Skeletal muscle tissue (tissue), 4 donors: ENCODE results near the gene CPT1C. TPM values are rescaled to one million over a fixed set of nuclear protein-coding genes. Genes with fewer than 3 reads are reported as not detected.
A peak's percentile ranks its signal among the peaks of the same experiment; 100 is the strongest.

Experiments
- H3K27ac ChIP-seq: one replicate; pipeline ENCODE4 v1.7.0; 2013; ENCODE audit warnings: mild to moderate bottlenecking, low read depth, low read length, inconsistent platforms
- H3K27me3 ChIP-seq, 3 donors: one replicate each; pipeline ENCODE4 v1.7.0; 2013; ENCODE audit warnings: low read length in 3 of 3; ENCODE audit not compliant: control insufficient read depth in 3 of 3, insufficient read depth in 3 of 3
- H3K36me3 ChIP-seq, 3 donors: one replicate each; pipeline ENCODE4 v1.7.0; 2013; ENCODE audit warnings: low read length in 3 of 3; ENCODE audit not compliant: control insufficient read depth in 3 of 3, insufficient read depth in 3 of 3
- H3K4me1 ChIP-seq, 3 donors: one replicate each; pipeline ENCODE4 v1.7.0; 2013; ENCODE audit warnings: low read length in 3 of 3, mild to moderate bottlenecking in 3 of 3; ENCODE audit not compliant: control insufficient read depth in 3 of 3, insufficient read depth in 3 of 3
- H3K4me3 ChIP-seq, 3 donors: one replicate each; pipeline ENCODE4 v1.7.0; 2013; ENCODE audit warnings: low read length in 3 of 3
- H3K9ac ChIP-seq, 3 donors: one replicate each; pipeline ENCODE4 v1.7.0; 2013; ENCODE audit warnings: low read length in 3 of 3, mild to moderate bottlenecking in 3 of 3, moderate library complexity in 2 of 3, low read depth in 1 of 3
- H3K9me3 ChIP-seq, 3 donors: one replicate each; pipeline ENCODE4 v1.7.0; 2013; ENCODE audit warnings: low read length in 3 of 3; ENCODE audit not compliant: control insufficient read depth in 3 of 3
- total RNA-seq: library from RNA; depleted of rRNA; stranded (reverse); fragments of >200 nt; gene quantifications from one replicate; pipeline ENCODE4 v1.2.3, GENCODE V29; 2014
- donor health status: Osteomylitis.

CPT1C gene
- total RNA-seq, 1 donor from 2014 or later: 4.7 TPM

DNA sequence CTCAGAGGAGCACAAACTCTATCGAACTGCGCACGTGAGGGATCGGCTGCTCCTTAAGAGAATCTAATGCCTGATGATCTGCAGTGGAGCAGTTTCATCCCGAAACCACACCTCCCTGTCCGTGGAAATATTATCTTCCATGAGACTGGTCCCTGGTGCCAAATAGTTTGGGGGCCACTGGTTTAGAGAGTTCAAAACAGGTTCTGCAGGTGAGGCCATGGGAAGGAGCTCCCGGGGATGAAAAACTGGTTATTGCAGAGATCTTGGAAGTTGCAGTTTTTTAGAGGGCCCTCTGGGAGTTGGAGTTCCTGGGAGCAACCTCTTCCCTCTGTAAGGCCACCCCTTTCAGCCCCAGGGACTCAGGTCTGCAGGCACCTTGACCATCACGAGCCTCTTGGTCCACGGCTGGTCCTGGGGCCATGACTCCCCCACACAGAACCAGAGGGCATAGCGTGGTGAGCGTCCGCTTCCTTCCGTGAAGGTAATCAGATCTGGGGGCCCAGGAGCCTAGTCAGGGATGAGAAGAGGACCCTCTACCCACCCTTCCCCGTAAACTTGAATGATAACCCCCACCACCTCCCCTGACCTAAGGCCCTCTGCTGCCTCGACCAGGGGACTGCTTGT lies 30.5 kb upstream of the CPT1C start:
- Histone ChIP-seq H3K4me1 (peaks cover 13 to 23% (median 20%) of the 10 kb centered on the region in 3 donors), H3K9ac (no peak overlapping the region), H3K4me3 (no peak overlapping the region), H3K27ac (no peak overlapping the region), H3K27me3 (no peaks in the 10 kb centered on the region), H3K9me3 (no peaks in the 10 kb centered on the region), H3K36me3 (peaks cover 61 to 65% (median 63%) of the 10 kb centered on the region in 3 donors)

DNA sequence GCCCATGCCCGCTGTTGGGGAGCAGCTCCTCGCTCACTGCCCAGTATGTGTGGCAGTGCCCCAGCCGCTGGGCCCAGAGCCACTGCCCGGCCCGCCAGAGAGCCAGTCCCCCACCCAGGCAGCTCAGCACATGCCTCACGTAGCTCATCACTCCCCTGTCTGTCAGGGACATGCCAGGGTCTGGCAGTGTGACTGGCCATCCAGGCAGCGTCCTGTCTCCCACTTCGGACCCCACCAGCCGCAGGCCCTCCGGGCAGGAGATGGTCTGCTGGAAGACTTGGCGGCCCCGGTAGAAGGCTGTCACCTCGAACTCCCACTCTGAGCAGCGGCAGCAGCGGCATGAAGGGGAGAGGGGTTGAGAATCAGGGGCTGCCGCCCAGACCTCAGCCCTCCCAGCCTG lies 28.9 kb upstream of the CPT1C start:
- H3K36me3 ChIP-seq: peaks cover 46 to 51% (median 49%) of the 10 kb centered on the region in 3 donors
- peaks cover 20 to 33% (median 28%) of the 10 kb centered on the region in 3 donors for H3K4me1 ChIP-seq
- H3K9ac ChIP-seq: no peak overlapping the region

DNA sequence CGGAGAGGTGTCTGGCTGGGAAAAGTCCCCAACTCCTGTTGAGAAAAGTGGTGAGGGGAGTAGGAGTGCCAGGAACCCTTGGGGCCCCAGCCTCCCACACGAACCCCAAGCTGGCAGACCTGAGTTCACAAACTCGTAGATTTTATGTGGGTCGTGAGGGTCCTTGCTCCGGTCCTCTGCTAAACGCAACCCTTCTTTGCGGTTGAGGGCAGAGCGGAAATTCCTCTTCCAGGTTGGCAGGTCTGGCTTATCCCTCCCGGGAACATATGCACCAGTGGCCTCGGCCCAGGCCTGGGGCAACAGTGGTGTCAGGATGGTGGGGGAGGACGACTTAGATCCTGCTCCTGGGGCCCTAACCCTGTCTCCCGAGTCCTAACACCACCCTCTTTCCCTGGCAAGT lies 27.7 kb upstream of the CPT1C start:
- peaks cover 35 to 39% (median 38%) of the 10 kb centered on the region in 3 donors for H3K36me3 ChIP-seq
- H3K4me3 ChIP-seq: no peak overlapping the region

More for the DNA sequence above, 28.9 kb upstream of the CPT1C start:
- no peaks in the 10 kb centered on the region for H3K9me3 ChIP-seq
- no peaks in the 10 kb centered on the region for H3K27me3 ChIP-seq
- no peak overlapping the region for H3K27ac ChIP-seq
- no peak overlapping the region for H3K4me3 ChIP-seq

DNA sequence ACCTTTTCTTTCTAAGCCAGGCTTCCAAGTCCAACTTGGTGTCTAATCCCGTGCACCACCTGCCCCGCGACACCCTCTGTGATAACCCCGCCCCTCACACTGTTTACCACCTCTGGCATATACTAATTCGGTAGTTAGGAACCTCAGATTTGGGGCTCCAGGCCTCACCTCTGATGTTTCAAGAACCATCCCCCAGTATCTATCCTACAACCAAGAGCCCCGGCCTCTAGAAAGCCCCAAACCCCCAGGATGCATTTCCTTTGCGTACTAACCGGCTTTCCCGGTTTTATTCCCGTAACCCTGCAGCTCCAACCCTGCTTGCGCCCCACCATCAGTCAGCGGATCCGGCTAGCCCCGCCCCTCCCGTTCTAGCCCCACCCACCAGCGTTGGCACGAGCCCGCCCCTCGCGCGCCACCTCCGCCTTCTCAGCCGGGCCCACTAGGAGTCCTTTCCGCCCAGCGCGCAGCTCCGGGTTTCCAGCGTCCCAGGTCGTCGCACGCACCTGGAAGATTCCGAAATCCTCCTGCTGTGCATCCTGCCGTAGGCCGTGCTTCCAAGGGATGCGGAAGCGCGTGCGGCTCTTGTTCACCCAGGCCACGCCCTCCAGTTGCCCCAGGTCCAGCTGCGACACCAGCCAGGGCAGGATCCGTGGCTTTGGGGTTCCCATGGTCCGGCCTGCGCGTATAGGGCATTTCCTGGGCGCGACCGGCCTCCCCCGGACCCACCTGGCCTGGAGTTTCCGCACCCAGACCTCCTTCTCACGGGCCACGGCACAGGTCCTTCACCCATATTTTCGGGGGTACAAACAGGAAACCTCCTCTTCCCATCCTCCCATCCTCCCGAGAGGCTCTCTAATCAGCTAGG lies 26.5 kb upstream of the CPT1C start:
- Histone ChIP-seq H3K4me1 (peaks cover 20 to 33% (median 28%) of the 10 kb centered on the region in 3 donors), H3K27me3 (no peaks in the 10 kb centered on the region), H3K4me3 (peak overlapping the region; percentile 87 to 94 (median 91)), H3K9me3 (no peaks in the 10 kb centered on the region), H3K36me3 (peaks cover 26 to 33% (median 27%) of the 10 kb centered on the region in 3 donors), H3K27ac (peak overlapping the region; percentile 90), H3K9ac (peak overlapping the region; percentile 87 to 91 (median 91))

More for the DNA sequence above, 27.7 kb upstream of the CPT1C start:
- no peak overlapping the region for H3K27ac ChIP-seq
- H3K4me1 ChIP-seq: peaks cover 20 to 33% (median 28%) of the 10 kb centered on the region in 3 donors
- no peaks in the 10 kb centered on the region for H3K9me3 ChIP-seq
- H3K27me3 ChIP-seq: no peaks in the 10 kb centered on the region
- H3K9ac ChIP-seq: no peak overlapping the region

DNA sequence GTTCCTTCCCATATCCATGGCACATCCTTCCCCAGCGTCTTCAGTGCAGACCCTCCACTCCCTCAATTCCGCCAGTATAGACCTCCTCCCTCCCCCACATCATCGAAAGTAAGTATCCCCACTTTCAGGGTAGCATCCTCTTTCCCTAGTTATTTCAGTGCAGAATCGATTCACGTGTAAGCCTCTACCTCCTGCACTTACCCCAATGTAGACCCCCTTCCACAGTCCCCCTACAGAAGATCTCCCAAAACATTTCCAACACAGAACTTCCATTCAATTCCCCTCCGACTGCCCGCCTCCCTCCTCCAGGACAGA lies 25.9 kb upstream of the CPT1C start:
- Histone ChIP-seq H3K36me3 (peaks cover 20 to 31% (median 23%) of the 10 kb centered on the region in 3 donors), H3K4me1 (peaks cover 20 to 33% (median 28%) of the 10 kb centered on the region in 3 donors), H3K27me3 (no peaks in the 10 kb centered on the region), H3K9ac (peak overlapping the region; percentile 87 to 91 (median 91)), H3K9me3 (no peaks in the 10 kb centered on the region), H3K27ac (peak overlapping the region; percentile 90), H3K4me3 (peak overlapping the region; percentile 87 to 94 (median 91))

DNA sequence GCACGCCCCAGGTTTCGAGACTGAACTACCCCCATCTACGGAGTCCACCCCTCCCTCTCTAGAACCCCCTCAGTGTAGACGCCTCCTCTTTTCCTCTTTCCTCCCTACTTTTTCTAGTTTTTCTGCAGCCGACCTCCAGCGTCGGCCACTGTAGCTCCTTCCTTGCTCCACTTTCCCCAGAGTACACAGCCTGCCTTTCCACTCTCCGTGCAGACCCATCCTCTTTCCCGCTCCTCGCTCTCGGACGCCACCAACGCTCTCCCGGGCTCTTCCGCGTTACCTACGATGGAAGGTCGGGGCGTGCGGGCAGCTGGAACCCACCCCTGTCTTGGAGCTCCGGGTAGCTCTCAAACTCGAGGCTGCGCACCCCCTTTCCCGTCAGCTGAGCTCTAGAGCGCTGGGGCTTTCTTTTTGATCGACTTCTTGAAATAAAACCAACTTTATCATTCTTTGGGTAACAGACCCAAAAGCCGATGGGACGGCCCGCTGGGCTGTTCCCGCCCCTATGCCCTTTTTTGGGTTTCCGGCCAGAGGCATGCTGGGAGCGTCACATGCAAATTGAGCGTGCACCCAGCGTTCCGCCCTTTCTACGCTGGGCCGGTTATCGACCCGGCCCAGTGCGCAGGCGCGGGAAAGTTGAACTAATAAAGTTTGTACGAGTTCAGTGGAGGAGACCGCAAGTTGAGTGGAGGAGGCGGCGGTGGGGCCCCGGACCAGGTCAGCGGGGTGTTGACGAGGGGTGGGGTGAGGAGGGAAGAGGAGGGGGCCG lies 25.4 kb upstream of the CPT1C start, which contains the start of the genes BCL2L12 and IRF3:
BCL2L12 (plus strand) TSS at position 583 of the 769 bp plus-strand sequence. CDS start 760 bp downstream, outside the sequence.
IRF3 (minus strand) TSS at position 507 of the 769 bp plus-strand sequence. CDS start 1,019 bp downstream, outside the sequence.
- H3K9ac ChIP-seq: peak within 1 kb of the TSS; percentile 91
- H3K4me3 ChIP-seq: peak within 1 kb of the TSS; percentile 87 to 94 (median 91)
- H3K4me1 ChIP-seq: peaks cover 20 to 33% (median 28%) of the 10 kb centered on the region in 3 donors
- no peaks in the 10 kb centered on the region for H3K9me3 ChIP-seq
- H3K36me3 ChIP-seq: peaks cover 19 to 31% (median 22%) of the 10 kb centered on the region in 3 donors
- no peaks in the 10 kb centered on the region for H3K27me3 ChIP-seq
- H3K27ac ChIP-seq: peak within 1 kb of the TSS; percentile 90

DNA sequence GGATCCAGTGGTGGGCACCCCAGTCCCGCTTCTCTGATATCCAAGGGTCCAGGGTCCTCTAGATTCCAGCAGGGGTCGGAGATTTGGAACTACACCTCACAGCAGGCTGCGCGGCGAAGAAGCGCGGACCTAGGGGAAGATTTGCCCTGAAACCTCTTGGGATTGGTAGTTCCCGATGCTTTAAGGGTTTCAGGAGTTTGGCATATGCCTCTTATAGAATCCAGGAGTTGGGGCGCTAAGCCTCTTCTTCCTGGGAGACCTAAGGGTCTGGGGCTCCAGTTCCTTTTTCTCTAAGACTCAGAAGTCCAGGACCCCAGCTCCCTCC lies 24.8 kb upstream of the CPT1C start:
- H3K27ac ChIP-seq: peak overlapping the region; percentile 90
- H3K9me3 ChIP-seq: no peaks in the 10 kb centered on the region

DNA sequence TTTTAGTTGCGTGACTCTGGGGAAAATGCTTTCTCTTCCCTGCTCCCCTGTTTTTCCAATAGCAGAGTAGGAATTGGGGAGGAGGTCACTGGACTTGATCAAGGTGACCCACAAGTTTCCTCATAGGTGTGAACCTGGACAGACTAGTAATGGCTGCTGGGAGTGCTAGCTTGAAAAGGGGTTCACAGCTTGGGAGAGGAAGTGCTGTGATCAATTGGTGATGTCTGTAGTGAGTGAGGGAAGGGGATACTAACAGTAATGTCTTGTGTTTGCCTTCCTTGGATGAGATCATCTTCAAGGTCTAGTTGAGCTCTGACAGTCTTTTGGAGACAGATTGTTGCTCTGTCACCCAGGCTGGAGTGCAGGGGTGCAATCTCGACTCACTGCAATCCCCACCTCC lies 23.4 kb upstream of the CPT1C start:
- Histone ChIP-seq H3K4me1 (peaks cover 27 to 38% (median 31%) of the 10 kb centered on the region in 3 donors), H3K4me3 (no peak overlapping the region), H3K9ac (peak overlapping the region in 1 of 3 donors; percentile 33), H3K27ac (no peak overlapping the region), H3K27me3 (no peaks in the 10 kb centered on the region), H3K36me3 (peaks cover 9 to 15% (median 9%) of the 10 kb centered on the region in 3 donors), H3K9me3 (no peaks in the 10 kb centered on the region)

More for the DNA sequence above, 24.8 kb upstream of the CPT1C start:
- peaks cover 16 to 29% (median 20%) of the 10 kb centered on the region in 3 donors for H3K36me3 ChIP-seq
- no peaks in the 10 kb centered on the region for H3K27me3 ChIP-seq
- H3K4me3 ChIP-seq: peak overlapping the region; percentile 87 to 94 (median 91)
- peaks cover 20 to 33% (median 28%) of the 10 kb centered on the region in 3 donors for H3K4me1 ChIP-seq
- H3K9ac ChIP-seq: peak overlapping the region; percentile 91

DNA sequence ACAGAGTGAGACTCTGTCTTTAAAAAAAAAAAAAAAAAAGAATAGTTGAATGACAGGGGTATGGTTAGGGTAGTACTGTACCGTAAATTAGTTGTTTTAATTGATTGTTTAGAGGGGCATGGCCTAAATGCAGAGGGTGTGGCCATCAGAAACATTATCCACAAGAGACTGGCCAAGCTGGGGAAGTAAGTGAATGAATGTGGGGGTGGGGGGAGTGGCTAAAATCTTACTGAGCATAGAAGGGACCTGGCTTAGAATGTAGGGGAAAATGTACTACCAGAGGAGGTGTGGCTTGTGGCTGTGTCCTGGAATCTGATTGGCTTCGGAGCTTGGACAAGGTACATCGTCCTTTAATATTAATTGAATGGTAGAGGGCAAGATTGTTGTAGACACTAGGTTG lies 21.4 kb upstream of the CPT1C start:
- no peak overlapping the region for H3K9ac ChIP-seq
- no peak overlapping the region for H3K27ac ChIP-seq
- peaks cover 3 to 10% (median 3%) of the 10 kb centered on the region in 3 donors for H3K36me3 ChIP-seq
- H3K9me3 ChIP-seq: no peaks in the 10 kb centered on the region
- peaks cover 20 to 25% (median 22%) of the 10 kb centered on the region in 3 donors for H3K4me1 ChIP-seq
- no peak overlapping the region for H3K4me3 ChIP-seq
- H3K27me3 ChIP-seq: no peaks in the 10 kb centered on the region
